ENCODE measurements around the gene DIO3. TPM values are rescaled to one million over a fixed set of nuclear protein-coding genes. Genes with fewer than 3 reads are reported as not detected.

DIO3 gene
- total RNA-seq = 0.13 TPM

DNA sequence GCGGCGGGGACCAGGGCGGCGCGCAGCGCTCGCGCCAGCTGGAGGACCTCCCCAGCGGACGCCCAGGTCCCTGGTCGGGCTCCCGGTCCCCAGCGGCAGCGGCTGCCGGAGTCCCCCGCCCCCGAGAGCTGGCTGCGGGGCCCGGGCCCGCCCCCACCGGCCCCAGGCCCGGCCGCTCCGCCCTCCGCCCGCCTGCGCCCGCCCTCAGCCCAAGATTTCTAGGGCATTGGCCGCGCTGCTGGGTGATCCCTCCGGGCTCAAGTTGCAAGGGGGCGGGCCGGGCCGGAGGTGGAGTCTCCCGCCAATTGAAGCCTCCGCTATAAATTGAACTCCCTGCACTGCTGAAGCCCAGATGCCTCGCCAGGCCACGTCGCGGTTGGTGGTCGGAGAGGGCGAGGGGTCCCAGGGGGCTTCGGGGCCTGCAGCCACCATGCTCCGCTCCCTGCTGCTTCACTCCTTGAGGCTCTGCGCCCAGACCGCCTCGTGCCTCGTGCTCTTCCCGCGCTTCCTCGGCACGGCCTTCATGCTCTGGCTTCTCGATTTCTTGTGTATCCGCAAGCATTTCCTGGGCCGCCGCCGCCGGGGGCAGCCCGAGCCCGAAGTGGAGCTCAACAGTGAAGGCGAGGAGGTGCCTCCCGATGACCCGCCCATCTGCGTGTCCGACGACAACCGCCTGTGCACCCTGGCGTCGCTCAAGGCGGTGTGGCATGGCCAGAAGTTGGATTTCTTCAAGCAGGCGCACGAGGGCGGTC lies at the start of gene DIO3:
DIO3 (plus strand) TSS at position 351 of the 752 bp plus-strand sequence.
- ATAC-seq (no peak), DNase-seq (ENCODE audit: low spot score) (no peak)

DNA sequence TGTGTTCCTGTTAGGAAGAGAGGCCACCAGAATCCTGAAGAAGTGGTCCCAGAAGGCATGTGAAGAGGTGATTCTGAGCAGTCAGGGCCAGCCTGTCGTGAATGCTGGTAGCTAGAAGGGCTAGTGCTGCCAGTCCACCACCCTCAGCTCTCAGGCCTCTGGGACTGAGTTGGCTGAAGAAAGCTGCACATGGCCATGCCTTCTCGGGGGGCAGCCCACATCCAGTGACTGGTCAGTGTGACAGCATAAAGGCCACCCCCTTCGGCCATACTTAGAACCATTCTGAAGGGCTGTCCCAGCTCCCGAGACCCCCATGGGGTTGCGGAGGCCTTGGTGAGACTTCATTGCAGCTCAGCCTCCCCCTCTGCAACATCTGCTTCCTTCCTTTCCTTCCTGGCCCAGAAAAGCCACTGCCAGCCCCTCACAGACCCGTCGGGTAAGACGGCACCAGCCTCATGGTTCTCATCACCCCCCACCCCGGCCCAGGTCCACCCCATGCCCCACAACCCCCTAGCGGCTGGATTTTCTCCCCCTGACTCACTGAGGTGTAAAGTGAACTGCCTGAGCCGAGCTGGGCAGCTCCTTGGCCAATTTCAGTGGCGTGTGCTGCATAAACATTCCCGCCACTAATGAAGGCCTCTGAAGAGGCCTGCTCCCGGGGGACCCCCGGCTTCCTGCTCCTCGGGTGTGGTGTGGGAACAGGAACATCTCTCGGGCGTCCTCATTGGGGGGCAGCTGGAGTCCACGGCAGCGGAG lies 49.5 kb upstream of the DIO3 start:
- DNase-seq (ENCODE audit: low spot score) = no peak
- ATAC-seq = no peak

DNA sequence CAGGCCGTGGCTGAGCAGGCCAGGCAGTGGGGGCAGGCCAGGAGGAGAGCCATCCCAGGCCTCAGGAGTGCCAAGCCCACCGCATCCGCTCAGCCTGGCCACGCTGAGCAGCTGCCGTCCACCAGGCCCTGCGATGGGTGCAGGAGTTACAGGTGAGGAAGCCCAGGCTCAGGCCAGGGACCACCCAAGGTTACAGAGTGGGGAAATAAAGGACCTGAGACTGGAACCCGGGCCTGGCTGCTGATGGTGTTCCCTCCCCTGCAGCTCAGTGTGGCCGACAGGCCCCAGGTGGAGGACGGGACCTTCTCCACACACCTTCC lies 49.0 kb upstream of the DIO3 start:
- DNase-seq (ENCODE audit: low spot score) = no peak
- ATAC-seq = no peak

DNA sequence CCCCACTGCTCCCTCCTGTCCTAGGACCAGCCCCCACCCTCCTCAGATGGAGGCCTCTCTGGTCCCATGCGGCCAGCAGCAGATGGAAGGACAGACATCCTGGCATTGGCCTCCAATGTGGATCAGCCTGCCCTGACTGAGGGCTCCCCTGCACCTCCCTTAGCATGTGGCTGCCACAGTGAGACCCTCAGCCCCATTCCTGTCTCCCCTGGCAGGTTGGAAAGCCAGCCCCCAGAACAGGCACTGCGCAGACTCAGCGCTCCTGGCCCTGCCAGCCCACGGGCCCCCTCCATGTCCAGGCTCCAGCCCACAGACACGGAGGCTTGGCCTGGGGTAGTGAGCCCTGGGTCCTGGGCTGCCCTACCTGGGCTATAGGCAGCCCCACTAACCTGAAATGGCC lies 47.2 kb upstream of the DIO3 start:
- DNase-seq (ENCODE audit: low spot score) = no peak
- no peak for ATAC-seq

DNA sequence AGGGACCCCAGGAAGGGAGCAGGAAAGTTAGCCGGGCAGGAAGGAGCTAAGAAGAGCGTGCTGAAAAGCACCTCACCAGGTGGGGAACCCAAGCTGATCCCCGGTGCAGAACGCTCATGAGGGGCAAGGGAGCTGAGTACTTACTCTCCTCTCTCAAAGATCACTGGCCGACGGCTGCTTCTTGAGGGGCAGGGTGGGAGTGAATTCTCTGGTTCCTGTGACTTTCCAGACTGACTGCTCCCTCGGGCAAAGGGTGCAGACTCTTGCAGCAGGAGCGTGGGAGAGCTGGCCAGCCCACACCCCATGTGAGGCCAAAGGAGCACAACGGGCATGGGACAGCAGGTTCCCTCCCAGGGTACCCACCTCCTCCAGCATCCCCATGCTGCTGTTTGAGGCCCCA lies 44.9 kb upstream of the DIO3 start:
- ATAC-seq = no peak

DNA sequence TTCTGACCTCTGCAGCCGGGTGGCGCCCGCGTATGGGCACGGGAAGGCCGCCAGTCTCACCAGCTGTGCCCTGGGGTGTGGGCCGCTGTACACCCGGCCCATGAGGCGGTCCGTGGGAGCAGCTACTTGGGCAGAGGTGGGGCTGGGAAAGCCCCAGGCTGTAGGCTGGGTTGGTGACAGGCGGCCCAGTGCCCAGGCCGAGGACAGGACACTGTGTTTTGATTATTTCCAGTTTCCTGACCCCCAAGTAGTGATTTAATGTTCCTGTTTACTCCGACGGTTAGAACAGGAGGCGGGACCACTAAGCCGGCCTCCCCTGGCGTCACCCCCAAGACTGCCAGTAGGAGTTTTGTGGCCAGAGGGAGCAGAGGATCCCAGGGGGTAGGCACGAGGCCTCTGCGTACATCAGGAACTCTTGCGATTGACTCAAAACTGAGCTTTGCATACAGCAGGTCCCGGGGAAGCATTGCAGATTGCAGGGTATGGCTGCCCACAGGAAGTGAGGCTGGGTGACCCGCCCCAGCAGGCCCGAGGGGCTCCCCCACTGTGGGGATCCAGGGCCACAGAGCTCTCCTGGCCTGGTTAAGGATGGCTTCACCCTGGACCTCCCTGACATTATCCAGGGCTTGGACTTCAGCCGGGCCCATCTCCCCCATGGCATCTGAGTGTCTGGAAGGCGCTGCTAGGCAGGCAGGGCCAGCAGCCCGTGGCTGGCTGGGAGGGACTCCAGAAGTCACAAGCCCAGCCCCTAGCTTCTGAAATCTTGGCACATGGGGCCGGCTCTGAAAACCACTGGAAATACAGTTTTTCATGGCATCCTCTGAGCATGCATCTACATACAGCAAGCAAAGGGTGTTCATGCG lies 42.5 kb upstream of the DIO3 start:
- ATAC-seq (peak; percentile 54), DNase-seq (ENCODE audit: low spot score) (no peak)

More for the DNA sequence above, 44.9 kb upstream of the DIO3 start:
- DNase-seq (ENCODE audit: low spot score) = no peak

DNA sequence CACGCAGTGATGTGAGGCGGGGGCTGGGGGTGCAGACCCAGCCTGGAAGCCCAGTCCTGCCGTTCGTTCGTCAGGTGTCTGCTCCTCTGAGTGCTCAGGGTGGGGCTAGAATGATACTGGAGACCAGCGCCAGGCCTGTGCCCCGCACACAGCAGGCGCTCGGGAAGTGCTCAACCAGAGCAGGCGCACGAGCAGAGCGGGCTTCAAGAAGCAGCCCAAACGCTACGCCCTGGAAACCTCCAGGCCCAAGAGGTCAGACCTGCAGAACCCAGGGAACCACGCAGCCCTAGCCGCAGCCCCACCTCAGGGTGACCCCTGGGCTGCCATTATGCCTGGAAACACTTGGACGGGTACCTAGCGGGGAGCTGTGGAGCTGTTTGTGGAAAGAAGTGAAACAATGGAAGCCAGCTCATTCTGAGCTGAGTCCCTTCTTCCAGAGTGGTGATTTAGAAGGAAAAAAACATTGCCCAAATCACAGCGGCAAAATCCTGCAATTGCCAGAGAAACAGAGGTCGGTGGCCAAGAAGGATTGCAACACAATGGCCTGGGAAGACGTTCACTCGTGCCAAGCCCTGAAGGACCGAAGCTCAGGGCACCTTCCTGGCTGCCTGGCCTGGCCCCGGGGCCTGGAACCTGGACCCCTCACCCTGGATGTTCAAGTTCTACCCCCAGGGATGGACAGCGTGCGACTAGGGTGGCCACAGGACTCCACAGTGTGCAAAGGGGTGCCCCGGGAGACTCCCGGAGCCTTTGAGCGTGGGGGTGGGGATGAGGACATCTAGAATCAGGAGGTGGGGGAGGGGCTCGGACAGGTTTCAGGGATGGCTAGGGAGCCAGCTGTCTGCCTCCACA lies 40.4 kb upstream of the DIO3 start:
- no peak for DNase-seq (ENCODE audit: low spot score)
- no peak for ATAC-seq

DNA sequence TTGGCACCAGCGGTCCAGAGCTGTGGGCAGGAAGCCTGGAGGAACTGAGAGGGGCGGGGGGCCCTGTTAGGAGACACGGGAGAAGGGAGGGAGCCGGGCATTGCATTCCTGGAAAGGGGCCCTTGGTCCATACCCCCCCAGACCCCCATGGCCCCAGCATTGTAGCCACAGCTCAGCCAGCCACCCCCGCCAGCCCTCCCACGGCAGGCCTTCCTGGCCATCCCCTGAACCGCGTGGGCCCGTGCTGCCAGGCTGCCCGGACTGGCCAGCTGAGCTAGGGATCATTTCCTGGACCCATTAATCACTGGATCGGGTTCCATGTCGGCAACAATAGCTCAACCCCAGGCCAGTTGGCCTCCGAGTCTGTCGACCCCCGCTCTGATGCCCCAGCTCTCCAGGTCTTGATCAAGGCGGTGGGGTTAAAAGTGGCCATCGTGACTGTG lies 39.8 kb upstream of the DIO3 start:
- ATAC-seq (no peak), DNase-seq (ENCODE audit: low spot score) (no peak)

DNA sequence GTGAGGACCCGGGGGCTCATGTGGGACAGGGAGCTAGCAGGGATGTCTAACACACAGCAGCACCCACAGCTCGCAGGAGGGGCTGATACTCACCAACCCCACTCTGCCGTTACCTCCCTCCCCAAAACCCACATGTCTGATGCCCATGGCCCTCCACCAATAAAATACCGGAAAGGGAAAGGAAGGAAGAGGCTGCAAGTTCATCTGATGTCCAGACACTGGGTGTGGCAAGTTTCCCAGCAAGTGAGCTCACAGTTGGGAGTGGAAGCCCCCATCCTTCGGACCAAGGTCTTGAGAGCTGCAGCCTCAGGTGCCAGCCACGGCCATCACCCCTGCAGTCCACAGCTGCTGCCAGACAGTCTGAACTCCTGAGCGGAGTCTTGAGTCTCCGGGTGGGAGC lies 39.3 kb upstream of the DIO3 start:
- ATAC-seq = no peak
- DNase-seq (ENCODE audit: low spot score) = no peak

DNA sequence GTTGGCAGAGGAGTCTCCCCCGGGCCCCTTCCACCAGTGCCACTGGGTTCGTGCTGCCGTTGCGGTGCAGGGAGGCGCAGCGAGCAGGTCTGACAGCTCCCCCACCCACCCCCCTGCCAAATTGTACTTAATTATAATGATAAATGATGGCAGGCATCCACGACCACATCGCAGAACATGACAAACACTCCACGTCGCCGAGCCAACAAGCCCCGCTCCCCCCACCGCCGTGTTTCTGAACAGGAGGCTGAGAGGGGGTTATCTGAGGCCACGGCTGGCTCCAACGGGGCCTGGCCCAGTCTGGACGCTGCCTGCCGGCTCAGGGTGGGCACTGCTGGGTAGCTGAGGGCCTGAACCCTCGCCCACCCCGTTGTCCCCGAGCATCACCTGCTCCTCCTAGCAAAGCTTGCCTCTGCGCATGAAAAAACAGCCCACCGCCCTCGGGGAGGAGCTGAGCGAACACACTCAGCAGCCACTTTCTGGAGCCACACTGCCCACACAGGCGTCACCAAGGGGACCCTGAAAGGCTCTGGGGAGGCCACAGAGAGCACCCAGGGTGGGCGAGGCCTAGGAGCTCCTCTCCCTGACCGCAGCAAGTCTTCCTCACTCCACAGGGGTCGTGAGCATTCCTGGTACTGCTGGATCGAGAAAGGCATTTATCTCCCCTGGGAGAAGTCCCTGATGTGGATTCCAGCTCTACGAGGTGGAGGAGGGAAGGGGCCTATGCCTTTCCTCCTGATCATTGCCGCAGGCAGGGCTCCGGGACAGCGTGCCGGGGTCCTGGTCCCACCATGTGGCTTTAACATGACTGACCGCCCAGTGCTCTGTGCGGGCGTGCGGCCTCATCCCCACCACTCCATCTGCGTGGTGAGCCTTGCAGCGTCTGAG lies 35.4 kb upstream of the DIO3 start:
- DNase-seq (ENCODE audit: low spot score) = no peak
- ATAC-seq = no peak

DNA sequence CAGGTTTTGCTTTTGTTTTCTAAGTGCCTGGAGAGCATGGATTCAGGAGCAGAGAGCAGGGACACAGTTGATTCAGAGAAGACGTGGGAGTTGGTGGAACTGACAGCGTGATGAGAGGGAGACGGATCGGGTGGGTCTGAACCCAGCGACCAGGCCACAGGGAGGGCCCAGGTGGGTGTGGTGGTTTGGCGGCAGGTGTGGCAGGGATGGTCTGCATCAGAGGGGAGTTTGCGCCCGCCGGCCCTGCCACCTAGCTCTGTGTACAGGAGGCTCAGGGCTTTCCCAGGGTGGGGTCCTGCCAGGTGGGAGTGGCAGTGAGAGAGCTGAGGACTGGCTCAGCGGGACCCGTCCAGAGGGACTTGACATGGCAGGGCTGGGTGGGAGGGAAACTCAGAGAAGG lies 33.3 kb upstream of the DIO3 start:
- DNase-seq (ENCODE audit: low spot score) = no peak
- ATAC-seq = no peak

DNA sequence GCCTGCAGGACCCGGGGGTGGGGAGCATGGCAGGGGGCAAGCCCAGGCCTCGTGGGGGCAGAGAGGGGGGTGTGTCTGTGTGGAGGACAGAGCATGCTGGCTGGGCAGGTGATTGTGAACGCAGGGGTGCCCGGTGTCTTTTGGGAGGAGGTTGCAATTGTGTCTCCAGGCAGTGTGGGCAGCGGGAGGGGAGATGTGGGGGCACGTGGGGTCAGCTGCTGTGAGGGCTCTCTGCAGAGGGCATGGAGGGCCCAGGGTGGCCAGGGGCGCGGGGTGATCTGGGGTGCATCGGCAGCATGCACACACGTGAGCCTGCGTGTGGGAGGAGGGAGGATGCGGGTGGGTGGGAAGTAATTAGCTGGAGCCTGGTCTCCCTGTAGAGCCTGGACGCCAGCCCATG lies 32.2 kb upstream of the DIO3 start:
- no peak for DNase-seq (ENCODE audit: low spot score)
- ATAC-seq = no peak

DNA sequence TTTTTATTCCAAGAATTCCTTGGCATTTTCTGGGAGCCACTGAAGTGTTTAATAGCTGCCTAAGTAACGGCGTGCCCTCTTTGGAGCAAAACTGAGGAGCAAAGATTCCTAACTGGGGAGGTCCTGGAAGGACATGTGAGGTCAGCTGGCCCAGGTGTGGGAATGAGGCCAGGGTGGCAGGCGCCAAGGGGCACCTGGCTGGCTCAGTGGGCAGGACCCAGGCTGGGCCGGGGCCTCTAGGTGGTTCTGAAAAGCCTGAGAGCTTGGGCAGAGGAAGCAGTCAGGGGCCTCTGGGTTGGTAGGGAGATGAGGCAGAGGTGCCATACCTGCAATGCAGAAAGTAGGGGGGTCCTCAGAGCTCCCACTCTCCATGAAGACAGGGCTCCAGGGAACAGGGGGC lies 27.1 kb upstream of the DIO3 start:
- no peak for DNase-seq (ENCODE audit: low spot score)
- ATAC-seq = no peak

DNA sequence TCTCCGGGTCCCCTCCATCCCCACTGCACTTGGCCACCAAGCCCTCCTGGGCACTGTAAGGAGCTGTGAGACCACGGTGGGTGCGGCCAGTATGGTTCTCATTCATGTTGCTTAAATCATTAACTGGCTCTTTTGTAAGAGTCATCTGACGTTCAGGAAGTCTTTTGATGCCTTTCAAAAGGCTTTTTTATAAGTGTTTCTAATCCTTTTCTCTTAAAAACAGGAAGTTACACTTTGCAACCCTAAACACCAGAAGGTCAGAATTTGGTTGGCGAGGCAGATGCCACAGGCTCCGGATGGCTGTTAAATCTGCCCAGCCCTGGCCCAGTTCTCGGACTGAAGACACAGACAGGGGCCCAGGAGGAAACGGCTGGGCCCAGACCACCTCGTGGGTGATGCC lies 26.1 kb upstream of the DIO3 start:
- ATAC-seq = no peak
- DNase-seq (ENCODE audit: low spot score) = no peak

DNA sequence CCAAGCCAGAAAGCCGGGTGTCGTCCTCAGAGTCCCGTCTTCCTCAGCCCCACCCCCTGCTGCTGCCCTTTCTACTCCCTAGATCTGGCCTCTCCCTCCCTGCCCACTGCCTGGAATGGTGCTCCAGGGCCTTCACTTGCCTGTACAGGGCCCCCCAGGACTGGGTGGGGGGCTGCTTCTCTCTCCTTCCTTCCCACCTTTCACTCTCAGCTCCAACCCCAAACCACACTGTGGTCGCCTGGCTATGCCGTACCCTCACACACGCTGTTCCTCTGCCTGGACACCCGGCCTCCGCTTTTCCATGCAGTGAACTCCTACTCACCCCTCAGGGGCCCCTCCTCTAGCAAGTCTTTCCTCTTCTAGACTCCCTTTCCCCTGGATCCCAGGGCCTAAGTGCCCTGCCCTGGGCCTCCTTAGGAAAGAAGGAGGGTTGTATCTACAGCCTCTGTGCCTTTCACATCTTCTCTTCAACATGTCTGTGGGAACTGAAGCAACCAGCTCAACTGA lies 25.5 kb upstream of the DIO3 start:
- no peak for ATAC-seq
- DNase-seq (ENCODE audit: low spot score) = no peak

DNA sequence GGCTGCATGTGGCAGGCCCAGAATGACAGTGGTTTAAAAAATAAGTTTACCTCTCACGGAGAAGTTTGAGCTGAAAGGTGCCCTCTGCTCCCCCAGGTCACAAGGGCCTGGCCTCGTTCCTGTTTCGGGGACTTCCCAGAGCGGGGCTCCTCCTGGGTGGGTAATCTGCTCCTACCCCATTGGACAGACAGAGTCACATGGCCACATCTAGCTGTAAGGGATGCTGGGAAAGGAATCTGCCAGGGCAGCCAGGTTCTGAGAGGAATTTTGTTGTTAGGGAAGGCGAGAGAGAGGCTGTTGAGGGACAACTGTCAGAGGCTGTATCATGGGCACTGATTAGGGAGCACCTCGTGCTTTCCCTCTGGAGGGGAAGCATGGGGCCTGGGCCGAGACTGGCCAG lies 24.0 kb upstream of the DIO3 start:
- no peak for DNase-seq (ENCODE audit: low spot score)
- ATAC-seq = no peak

DNA sequence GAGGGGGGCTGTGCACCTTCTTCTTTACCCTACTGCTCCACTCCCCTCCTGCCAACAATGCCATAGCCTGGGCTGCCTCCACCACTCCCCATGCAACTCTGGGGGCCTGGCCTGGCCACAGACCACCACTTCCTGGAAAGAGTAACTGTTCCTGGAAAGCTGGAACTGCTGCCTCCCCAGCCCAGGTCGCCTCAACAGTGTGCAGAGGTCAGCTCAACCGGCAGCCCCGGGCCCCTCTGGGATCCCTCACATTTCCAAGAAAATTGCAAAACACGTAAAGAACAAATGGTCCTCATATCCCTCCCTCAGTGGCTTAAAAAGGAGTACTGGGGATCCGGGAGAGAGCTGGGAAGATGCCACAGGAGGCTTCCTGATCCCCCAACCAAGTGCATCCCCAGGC lies 22.4 kb upstream of the DIO3 start:
- DNase-seq (ENCODE audit: low spot score) (no peak), ATAC-seq (no peak)

DNA sequence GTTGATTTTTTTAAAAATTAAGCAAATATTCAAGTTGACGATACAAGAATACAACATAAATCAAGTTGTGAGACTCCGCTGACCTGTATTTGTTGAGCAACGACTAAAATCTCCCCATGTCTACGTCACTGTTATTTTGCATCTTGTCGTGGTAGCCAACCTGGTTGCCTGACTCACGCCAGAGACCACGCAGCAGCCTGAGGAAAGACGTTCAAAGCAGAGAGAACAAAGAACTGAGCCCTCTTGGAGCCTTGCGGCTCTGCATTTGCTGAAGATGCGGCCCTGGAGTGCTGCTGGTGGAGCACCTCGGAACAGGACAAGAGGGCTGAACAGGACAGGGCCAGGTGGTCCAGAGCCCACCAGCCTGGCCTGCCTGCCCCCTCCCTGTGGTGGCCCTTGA lies 21.4 kb upstream of the DIO3 start:
- ATAC-seq = no peak

More for the DNA sequence above, 21.4 kb upstream of the DIO3 start:
- DNase-seq (ENCODE audit: low spot score) = no peak

Data from left lobe of liver (tissue), 2 donors.